ENCODE measurements around the gene ANKRD13A.

- TF ChIP-seq CTCF (IDR thresholded peaks at IDR 0.05) (no peak), POLR2A (IDR thresholded peaks at IDR 0.05) (no peak)
These were observed 2.4 kb downstream of the ANKRD13A start for GRCh38 chr12:110001596-110001995.

Measured in tibial nerve (tissue), 3 donors.